ENCODE measurements around the gene PAQR8. TPM values are rescaled to one million over a fixed set of nuclear protein-coding genes. Genes with fewer than 3 reads are reported as not detected.

The PAQR8 gene
- total RNA-seq, 1 experiment from 2014 or later: 3.0 TPM

DNA sequence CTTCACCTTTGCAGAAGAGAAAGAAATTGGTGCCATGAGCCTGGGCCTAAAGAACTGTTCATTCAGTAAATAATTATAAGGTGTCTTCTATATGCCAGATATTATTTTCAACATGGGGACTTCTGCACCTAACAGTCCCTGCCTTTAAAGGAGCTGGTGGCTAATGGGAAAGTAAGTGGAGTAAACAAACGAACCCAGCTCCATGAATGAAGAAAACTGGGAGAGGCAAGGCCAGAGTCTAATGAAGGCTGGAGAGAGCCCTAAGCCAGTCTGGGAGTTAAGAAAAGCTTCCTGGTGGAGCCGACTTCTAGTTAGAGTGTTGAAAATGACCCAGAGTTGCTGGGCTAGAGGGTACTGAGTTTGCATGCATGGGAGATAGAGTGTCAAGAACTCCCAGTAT is 34.0 kb downstream of the PAQR8 start:
- H3K27ac Mint-ChIP-seq: peak overlapping the region in 1 of 3 experiments; percentile 1; a peak in 1 of 7 replicates
- H3K4me2 ChIP-seq (ENCODE audit: insufficient read depth, insufficient read length, low read length): no peak overlapping the region
- H3K56ac ChIP-seq (ENCODE audit: insufficient read length, low read depth, low read length): no peak overlapping the region
- no peaks in the 10 kb centered on the region for H3K79me1 ChIP-seq (ENCODE audit: insufficient read depth, low read depth, low read length, poor library complexity, severe bottlenecking)
- H3K27ac ChIP-seq (ENCODE audit: insufficient read length, low read depth, low read length): no peak overlapping the region
- no peak overlapping the region for H2BK5ac ChIP-seq (ENCODE audit: insufficient read length, low read length)
- H3K9me3 ChIP-seq (ENCODE audit: control insufficient read depth, low read depth, low read length): no peaks in the 10 kb centered on the region
- no peak overlapping the region for H3T11ph ChIP-seq (ENCODE audit: low read length)
- no peak for DNase-seq
- no peaks in the 10 kb centered on the region for H3K27me3 Mint-ChIP-seq (ENCODE audit: low read depth)
- H2BK20ac ChIP-seq (ENCODE audit: low read depth, low read length, poor library complexity, severe bottlenecking): no peak overlapping the region
- no peaks in the 10 kb centered on the region; the same call in 1 of the 2 replicates for H3K4me1 ChIP-seq (ENCODE audit: insufficient read depth, low read length)
- H2BK120ac ChIP-seq (ENCODE audit: low read depth, low read length, poor library complexity, severe bottlenecking): no peak overlapping the region
- no peak overlapping the region for H3K4me3 Mint-ChIP-seq
- no peaks in the 10 kb centered on the region; a peak in 1 of 5 replicates for H3K9me3 Mint-ChIP-seq
- TF ChIP-seq, protein P1, sequence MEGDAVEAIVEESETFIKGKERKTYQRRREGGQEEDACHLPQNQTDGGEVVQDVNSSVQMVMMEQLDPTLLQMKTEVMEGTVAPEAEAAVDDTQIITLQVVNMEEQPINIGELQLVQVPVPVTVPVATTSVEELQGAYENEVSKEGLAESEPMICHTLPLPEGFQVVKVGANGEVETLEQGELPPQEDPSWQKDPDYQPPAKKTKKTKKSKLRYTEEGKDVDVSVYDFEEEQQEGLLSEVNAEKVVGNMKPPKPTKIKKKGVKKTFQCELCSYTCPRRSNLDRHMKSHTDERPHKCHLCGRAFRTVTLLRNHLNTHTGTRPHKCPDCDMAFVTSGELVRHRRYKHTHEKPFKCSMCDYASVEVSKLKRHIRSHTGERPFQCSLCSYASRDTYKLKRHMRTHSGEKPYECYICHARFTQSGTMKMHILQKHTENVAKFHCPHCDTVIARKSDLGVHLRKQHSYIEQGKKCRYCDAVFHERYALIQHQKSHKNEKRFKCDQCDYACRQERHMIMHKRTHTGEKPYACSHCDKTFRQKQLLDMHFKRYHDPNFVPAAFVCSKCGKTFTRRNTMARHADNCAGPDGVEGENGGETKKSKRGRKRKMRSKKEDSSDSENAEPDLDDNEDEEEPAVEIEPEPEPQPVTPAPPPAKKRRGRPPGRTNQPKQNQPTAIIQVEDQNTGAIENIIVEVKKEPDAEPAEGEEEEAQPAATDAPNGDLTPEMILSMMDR (conservative IDR thresholded peaks at IDR 0.05): no peak
- H2AK5ac ChIP-seq (ENCODE audit: insufficient read length, low read length): no peak overlapping the region
- no peak overlapping the region for H2BK12ac ChIP-seq (ENCODE audit: insufficient read length, low read depth, low read length)
- no peaks in the 10 kb centered on the region for H3K27me3 ChIP-seq (ENCODE audit: insufficient read depth, low read length)
- no peaks in the 10 kb centered on the region for H3K23me2 ChIP-seq (ENCODE audit: insufficient read length, low read depth, low read length, poor library complexity, severe bottlenecking)
- no peak overlapping the region for H3K4ac ChIP-seq (ENCODE audit: low read depth, low read length)
- H2AFZ ChIP-seq (ENCODE audit: low read length): no peak overlapping the region
- H2BK15ac ChIP-seq (ENCODE audit: low read depth, low read length): no peak overlapping the region
- H4K91ac ChIP-seq (ENCODE audit: insufficient read length, low read depth, low read length): no peak overlapping the region
- H3K79me2 ChIP-seq (ENCODE audit: insufficient read depth, low read length): no peaks in the 10 kb centered on the region
- no peak overlapping the region for H4K5ac ChIP-seq (ENCODE audit: insufficient read length, low read depth, low read length)
- no peak overlapping the region for H4K8ac ChIP-seq (replicated peaks; ENCODE audit: insufficient read length, low read depth, low read length)
- no peaks in the 10 kb centered on the region for H4K20me1 ChIP-seq (ENCODE audit: control insufficient read depth, insufficient read depth, insufficient read length)
- WGBS (ENCODE audit: extremely low coverage, insufficient read length, low lambda C conversion rate): no CpG with 5 or more reads among the region's 2 CpGs
- no peak overlapping the region for H3K18ac ChIP-seq (ENCODE audit: insufficient read length, low read depth, low read length)
- no peaks in the 10 kb centered on the region for H3K36me3 Mint-ChIP-seq (ENCODE audit: insufficient read depth in 1 of 3, low read depth in 3 of 3)
- H3K9ac ChIP-seq (ENCODE audit: extremely low read depth, insufficient read length, low read length): no peak overlapping the region
- H3K14ac ChIP-seq (ENCODE audit: insufficient read depth, low read length): no peak overlapping the region
- peaks cover 22 to 23% of the 10 kb centered on the region in 2 experiments for H3K4me1 Mint-ChIP-seq
- no peak overlapping the region for H3K23ac ChIP-seq (ENCODE audit: insufficient read length, low read depth, low read length)

Measured in H9 (cell line).